MM.1S (cell line): Measurements from ENCODE around the gene INSC.

Source experiments
- CTCF ChIP-seq: fragments of 300-600 bp; sonication (generic); IDR thresholded peaks from 2 replicates; pipeline ENCODE4 v1.5.1; 2016; ENCODE audit warnings: antibody characterized with exemption, low read length, mixed read lengths
- EZH2 ChIP-seq: fragments of 300-600 bp; sonication (generic); optimal IDR thresholded peaks from 2 replicates; pipeline ENCODE3; 2017; ENCODE audit warnings: low read depth, mild to moderate bottlenecking, antibody characterized with exemption, low read length, mixed read lengths
- EZH2phosphoT487 ChIP-seq: fragments of 300-600 bp; sonication (generic); IDR thresholded peaks from 2 replicates; pipeline ENCODE4 v1.6.1; 2018; ENCODE audit warnings: antibody characterized with exemption, low read length

GRCh38 chr11:15201586-15201985 lies 86.9 kb downstream of the INSC start:
- TF ChIP-seq CTCF: no peak
- TF ChIP-seq EZH2: no peak
- no peak for TF ChIP-seq EZH2phosphoT487
